Tibial nerve (tissue), 4 donors: ENCODE data around the gene RPS19. TPM values are rescaled to one million over a fixed set of nuclear protein-coding genes. Genes with fewer than 3 reads are reported as not detected.

Experiments used
- DNase-seq, 2 donors: peaks; one replicate each; pipeline ENCODE4 v3.0.0-alpha.2; 2019; ENCODE audit warnings: low spot score in 2 of 2
- H3K27ac ChIP-seq, 4 donors: fragments of 200-600 bp; sonication (generic) in 3 of 4; one replicate each; pipeline ENCODE4 v1.5.1; 2017 to 2019; ENCODE audit warnings: mild to moderate bottlenecking in 1 of 4
- H3K27me3 ChIP-seq, 2 donors: fragments of 200-600 bp; sonication (generic) in 1 of 2; one replicate each; pipeline versions ENCODE4 v1.5.1 to v1.6.0; 2017 to 2019
- H3K36me3 ChIP-seq, 3 donors: fragments of 200-600 bp; sonication (generic); one replicate each; pipeline ENCODE4 v1.5.1; 2018 to 2019
- H3K4me1 ChIP-seq, 4 donors: fragments of 200-600 bp; sonication (generic) in 3 of 4; one replicate each; pipeline ENCODE4 v1.5.1; 2017 to 2019
- H3K4me3 ChIP-seq, 4 donors: fragments of 200-600 bp; sonication (generic) in 3 of 4; one replicate each; pipeline ENCODE4 v1.5.1; 2017 to 2019; ENCODE audit warnings: mild to moderate bottlenecking in 1 of 4, moderate library complexity in 1 of 4
- H3K9me3 ChIP-seq, 4 donors: fragments of 200-600 bp; sonication (generic) in 3 of 4; one replicate each; pipeline ENCODE4 v1.5.1; 2017 to 2019
- CTCF ChIP-seq, 5 experiments: fragments of 200-600 bp in 3 of 5; fragments of 450-650 bp in 2 of 5; sonication (generic) in 3 of 5; IDR thresholded peaks; one replicate each; pipeline ENCODE4 v1.5.1; 2016 to 2019; ENCODE audit warnings: antibody characterized with exemption in 5 of 5, mild to moderate bottlenecking in 3 of 5, moderate library complexity in 2 of 5
- EP300 ChIP-seq, 2 donors: sonication (generic); formaldehyde crosslinking; IDR thresholded peaks; one replicate each; pipeline ENCODE4 v1.6.1; 2017; ENCODE audit warnings: antibody characterized with exemption in 2 of 2, mild to moderate bottlenecking in 1 of 2
- POLR2A ChIP-seq, 2 donors: fragments of 450-650 bp; IDR thresholded peaks; one replicate each; pipeline ENCODE4 v1.6.1; 2017; ENCODE audit warnings: antibody characterized with exemption in 2 of 2, mild to moderate bottlenecking in 2 of 2, moderate library complexity in 2 of 2
- WGBS, 2 donors: methylation state at CpG; one replicate each; pipeline ENCODE4 v1.1.5; 2018; 5-methylcytosine and 5-hydroxymethylcytosine counted together
- total RNA-seq, 4 donors: library from RNA; depleted of rRNA; stranded (reverse); fragments of >200 nt; gene quantifications; one replicate each; pipeline ENCODE4 v1.1.0, GENCODE V29; 2016

Gene RPS19
- total RNA-seq, 4 donors from 2014 or later = 835 to 1,204 (median 1,038) TPM

- Histone ChIP-seq H3K4me3 (no peak overlapping the region), H3K4me1 (no peaks in the 10 kb centered on the region), H3K27ac (no peak overlapping the region), H3K9me3 (no peaks in the 10 kb centered on the region), H3K36me3 (peaks cover 2 to 92% (median 23%) of the 10 kb centered on the region in 3 donors), H3K27me3 (no peaks in the 10 kb centered on the region)
- DNase-seq = no peak
- TF ChIP-seq POLR2A (IDR thresholded peaks at IDR 0.05) (no peak), CTCF (IDR thresholded peaks at IDR 0.05) (no peak), EP300 (IDR thresholded peaks at IDR 0.05) (no peak)
- 57 to 63% methylated on average over 6 of the region's 6 CpGs for WGBS, 2 donors
Observed at GRCh38 chr19:41893899-41894298, 33.8 kb downstream of the RPS19 start.

DNA sequence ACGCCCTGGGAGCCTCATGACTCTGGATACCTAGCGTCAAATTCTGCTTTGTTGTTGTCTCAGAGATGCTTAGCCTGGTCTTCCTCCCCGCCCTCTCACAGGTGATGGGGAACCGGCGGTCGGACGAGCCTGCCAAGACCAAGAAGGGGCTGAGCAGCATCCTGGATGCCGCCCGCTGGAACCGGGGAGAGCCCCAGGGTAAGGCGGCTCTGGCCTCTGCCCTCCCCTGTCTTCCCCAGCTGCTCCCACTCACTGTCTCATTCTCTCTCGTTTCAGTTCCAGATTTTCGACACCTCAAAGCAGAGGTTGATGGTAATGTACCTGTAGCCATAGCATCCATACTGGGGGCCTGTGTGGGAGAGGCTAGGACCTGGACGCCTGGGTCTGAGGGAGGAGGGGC is 34.3 kb downstream of the RPS19 start:
- DNase-seq = no peak
- no peak overlapping the region for H3K27ac ChIP-seq
- no peaks in the 10 kb centered on the region for H3K4me1 ChIP-seq
- no peak overlapping the region for H3K4me3 ChIP-seq
- no peaks in the 10 kb centered on the region for H3K27me3 ChIP-seq
- no peaks in the 10 kb centered on the region for H3K9me3 ChIP-seq
- no peak for TF ChIP-seq POLR2A (IDR thresholded peaks at IDR 0.05)
- TF ChIP-seq CTCF (IDR thresholded peaks at IDR 0.05) = no peak
- TF ChIP-seq EP300 (IDR thresholded peaks at IDR 0.05) = no peak
- H3K36me3 ChIP-seq = peaks cover 3 to 92% (median 23%) of the 10 kb centered on the region in 3 donors
- WGBS, 2 donors = 82 to 84% methylated on average over 14 of the region's 14 CpGs

DNA sequence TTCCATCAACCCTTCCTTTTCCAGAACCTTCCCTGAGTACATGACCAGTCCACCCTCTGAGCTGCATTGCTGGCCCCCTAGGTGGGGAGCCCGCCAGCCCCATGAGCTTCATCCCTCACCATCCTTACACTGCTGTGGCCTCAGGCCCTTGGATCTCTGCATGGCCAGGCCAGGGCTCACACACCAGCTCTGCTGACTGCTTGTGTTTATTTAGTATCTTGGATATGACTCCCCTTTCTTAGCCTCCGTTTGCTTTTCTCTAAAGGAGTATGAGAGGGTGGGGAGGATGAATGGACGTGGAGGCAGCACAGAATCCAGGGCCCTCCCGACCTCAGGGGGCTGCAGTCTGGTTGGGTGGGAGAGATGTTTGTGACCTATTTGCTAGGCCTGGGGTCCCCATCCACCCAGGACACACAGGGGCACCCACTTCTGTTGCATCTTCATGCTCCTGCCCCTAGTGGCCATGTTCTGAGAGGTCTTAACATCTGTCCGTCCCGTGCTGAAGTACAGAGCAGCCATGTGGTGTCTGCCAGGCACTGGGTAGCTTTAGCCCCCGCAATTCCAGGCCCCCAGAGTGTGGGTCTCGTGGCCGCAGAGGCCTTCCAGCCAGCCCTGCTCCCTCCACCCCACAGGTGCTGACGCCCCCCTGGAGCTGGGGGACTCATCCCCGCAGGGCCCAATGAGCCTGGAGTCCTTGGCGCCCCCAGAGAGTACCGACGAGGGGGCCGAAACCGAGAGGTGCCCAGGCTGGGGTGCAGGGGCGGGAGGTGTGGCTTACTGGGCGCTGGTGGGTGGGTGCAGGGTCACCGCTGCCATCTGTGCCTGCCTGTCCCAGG is 35.9 kb downstream of the RPS19 start:
- Histone ChIP-seq H3K36me3 (peaks cover 3 to 92% (median 23%) of the 10 kb centered on the region in 3 donors), H3K27ac (no peak overlapping the region), H3K4me3 (no peak overlapping the region), H3K4me1 (no peaks in the 10 kb centered on the region), H3K27me3 (no peaks in the 10 kb centered on the region), H3K9me3 (no peaks in the 10 kb centered on the region)
- no peak for DNase-seq
- TF ChIP-seq POLR2A (IDR thresholded peaks at IDR 0.05) = no peak
- WGBS, 2 donors = 69 to 80% methylated on average over 10 to 16 of the region's 19 CpGs

DNA sequence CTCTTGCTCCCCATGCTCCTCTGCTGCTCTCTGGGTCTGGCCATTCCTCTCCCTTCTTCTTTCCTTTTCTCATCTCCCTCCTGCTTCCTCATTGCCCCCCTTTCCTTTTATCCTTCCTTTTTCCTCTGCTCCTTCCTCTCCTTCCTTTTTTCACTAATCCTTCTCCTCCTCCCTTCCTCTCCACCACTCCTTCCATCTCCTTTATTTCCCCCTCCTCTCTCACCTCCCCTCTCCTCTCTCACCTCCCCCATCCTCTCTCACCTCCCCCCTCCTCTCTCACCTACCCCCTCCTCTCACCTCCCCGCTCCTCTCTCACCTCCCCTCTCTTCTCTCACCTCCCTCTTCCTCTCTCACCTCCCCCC is 36.5 kb downstream of the RPS19 start:
- Histone ChIP-seq H3K36me3 (peaks cover 3 to 92% (median 25%) of the 10 kb centered on the region in 3 donors), H3K27me3 (no peaks in the 10 kb centered on the region), H3K4me3 (no peak overlapping the region), H3K4me1 (no peaks in the 10 kb centered on the region), H3K9me3 (no peaks in the 10 kb centered on the region), H3K27ac (no peak overlapping the region)
- DNase-seq = no peak
- no peak for TF ChIP-seq POLR2A (IDR thresholded peaks at IDR 0.05)
- TF ChIP-seq EP300 (IDR thresholded peaks at IDR 0.05) = no peak
- no peak for TF ChIP-seq CTCF (IDR thresholded peaks at IDR 0.05)
- WGBS, 2 donors = 80 to 100% methylated on average over 1 of the region's 1 CpG

DNA sequence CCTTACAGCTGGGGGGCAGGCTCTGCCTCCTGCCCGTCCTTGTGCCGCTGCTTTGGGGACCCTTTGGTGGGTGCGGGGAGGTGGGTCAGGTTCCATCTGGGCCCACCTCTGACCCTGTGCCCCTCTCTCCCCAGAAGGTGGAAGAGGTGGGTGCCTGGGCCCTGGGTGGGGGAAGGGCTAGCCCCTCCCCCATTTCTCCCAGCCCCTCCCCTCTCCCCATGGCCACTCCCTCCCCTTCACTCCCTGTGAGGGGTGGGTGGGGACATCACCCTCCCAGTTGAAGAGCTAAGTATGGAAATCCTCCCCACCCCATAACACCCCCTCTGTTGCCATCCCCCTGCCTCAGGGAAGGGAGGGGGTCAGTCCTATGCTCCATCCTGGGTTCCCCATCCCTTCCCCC is 37.1 kb downstream of the RPS19 start:
- no peaks in the 10 kb centered on the region for H3K9me3 ChIP-seq
- no peaks in the 10 kb centered on the region for H3K27me3 ChIP-seq
- no peak overlapping the region for H3K4me3 ChIP-seq
- 86 to 88% methylated on average over 3 of the region's 3 CpGs for WGBS, 2 donors
- no peaks in the 10 kb centered on the region for H3K4me1 ChIP-seq
- no peak for DNase-seq
- no peak overlapping the region for H3K27ac ChIP-seq
- peaks cover 6 to 92% (median 32%) of the 10 kb centered on the region in 3 donors for H3K36me3 ChIP-seq
- TF ChIP-seq POLR2A (IDR thresholded peaks at IDR 0.05) (no peak), EP300 (IDR thresholded peaks at IDR 0.05) (no peak), CTCF (IDR thresholded peaks at IDR 0.05) (no peak)
